ENCODE data around the gene ATP8A2.

ATP8A2 gene

GRCh38 chr13:25380082-25380481, 8.3 kb downstream of the ATP8A2 start:
- TF ChIP-seq CTCF (IDR thresholded peaks at IDR 0.05): no peak
- DNase-seq (ENCODE audit: low spot score): no peak
- H3K4me3 ChIP-seq: no peak overlapping the region
- H3K27ac ChIP-seq: no peak overlapping the region

- no peak for TF ChIP-seq CTCF (IDR thresholded peaks at IDR 0.05)
- H3K4me3 ChIP-seq: no peak overlapping the region
- no peak overlapping the region for H3K27ac ChIP-seq
- DNase-seq (ENCODE audit: low spot score): no peak
Observed at GRCh38 chr13:25380741-25381324, 9.1 kb downstream of the ATP8A2 start.

- no peak for TF ChIP-seq CTCF (IDR thresholded peaks at IDR 0.05)
- Histone ChIP-seq H3K4me3 (no peak overlapping the region), H3K27ac (no peak overlapping the region)
- DNase-seq (ENCODE audit: low spot score): no peak
Observed at GRCh38 chr13:25384758-25385410, 13.1 kb downstream of the ATP8A2 start.

- no peak for TF ChIP-seq CTCF (IDR thresholded peaks at IDR 0.05)
- no peak for DNase-seq (ENCODE audit: low spot score)
- H3K27ac ChIP-seq: no peak overlapping the region
- no peak overlapping the region for H3K4me3 ChIP-seq
Observed at GRCh38 chr13:25391932-25392331, 20.2 kb downstream of the ATP8A2 start.

GRCh38 chr13:25394402-25395060, 22.8 kb downstream of the ATP8A2 start:
- DNase-seq (ENCODE audit: low spot score): no peak
- Histone ChIP-seq H3K27ac (no peak overlapping the region), H3K4me3 (no peak overlapping the region)
- TF ChIP-seq CTCF (IDR thresholded peaks at IDR 0.05): no peak

GRCh38 chr13:25397763-25398162, 26.0 kb downstream of the ATP8A2 start:
- DNase-seq (ENCODE audit: low spot score): no peak
- Histone ChIP-seq H3K27ac (no peak overlapping the region), H3K4me3 (no peak overlapping the region)
- no peak for TF ChIP-seq CTCF (IDR thresholded peaks at IDR 0.05)

GRCh38 chr13:25400925-25401324, 29.2 kb downstream of the ATP8A2 start:
- no peak for DNase-seq (ENCODE audit: low spot score)
- Histone ChIP-seq H3K4me3 (no peak overlapping the region), H3K27ac (no peak overlapping the region)
- TF ChIP-seq CTCF (IDR thresholded peaks at IDR 0.05): no peak

Measured in coronary artery (tissue), 2 donors.